Neural crest cell (in vitro differentiated cells): ENCODE measurements around the gene NBEAL2. TPM values are rescaled to one million over a fixed set of nuclear protein-coding genes. Genes with fewer than 3 reads are reported as not detected.
"Not testable (repeated sequence)": the region's sequence is repeated elsewhere in the genome, so short reads cannot be mapped to it uniquely, and the experiment has no call there.

ENCODE experiments used
- DNase-seq: peaks from one replicate; pipeline ENCODE4 v3.0.0; 2021; ENCODE audit warnings: low read depth, mixed read lengths, low spot score
- H3K27ac Mint-ChIP-seq: one replicate; pipeline ENCODE4 v1.8.0; 2021; ENCODE audit warnings: mild to moderate bottlenecking, mixed read lengths; ENCODE audit not compliant: unreplicated experiment
- H3K27me3 Mint-ChIP-seq: 2 replicates; pipeline ENCODE4 v1.8.0; 2021; ENCODE audit warnings: low read depth, mild to moderate bottlenecking, mixed read lengths
- H3K36me3 Mint-ChIP-seq: 2 replicates; pipeline ENCODE4 v1.8.0; 2021; ENCODE audit warnings: low read depth, mild to moderate bottlenecking, mixed read lengths
- H3K4me1 Mint-ChIP-seq: 2 replicates; pipeline ENCODE4 v1.8.0; 2021; ENCODE audit warnings: mixed read lengths
- H3K4me3 Mint-ChIP-seq: one replicate; pipeline ENCODE4 v1.8.0; 2021; ENCODE audit warnings: mild to moderate bottlenecking, mixed read lengths
- H3K9me3 Mint-ChIP-seq: 2 replicates; pipeline ENCODE4 v1.8.0; 2021; ENCODE audit warnings: mixed read lengths
- total RNA-seq: library from RNA; stranded (reverse); gene quantifications from 2 replicates; pipeline ENCODE4 v1.2.1, GENCODE V29; 2021
- TF ChIP-seq, protein P1 (sequence below): fragments of 200-600 bp; sonication (generic); conservative IDR thresholded peaks from 2 replicates; pipeline ENCODE4 v1.5.0; 2021; ENCODE audit warnings: antibody characterized with exemption, mild to moderate bottlenecking

Gene NBEAL2
- total RNA-seq, 1 donor from 2014 or later = 25.2 TPM

DNA sequence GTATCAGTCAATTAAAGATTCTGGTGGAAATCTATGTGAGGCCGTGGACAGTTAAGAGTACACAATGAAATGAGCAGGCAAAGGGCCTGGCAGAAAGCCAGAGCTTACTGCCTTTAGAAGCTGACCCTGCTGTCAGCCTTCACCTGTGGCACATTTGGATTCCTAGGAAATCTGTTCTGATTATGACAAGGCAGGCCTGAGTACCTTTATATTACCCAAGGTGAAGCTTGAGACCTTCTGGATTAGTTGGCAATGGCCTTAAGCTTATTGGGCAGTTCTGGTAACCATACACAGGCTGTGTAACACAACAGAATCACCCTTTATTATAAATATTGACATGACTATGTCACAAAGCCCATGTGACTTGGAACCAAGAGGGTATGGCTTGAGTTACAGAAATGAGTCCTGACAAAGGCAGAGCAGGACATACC, 43.2 kb downstream of the NBEAL2 start:
- H3K36me3 Mint-ChIP-seq = peaks cover 6% of the 10 kb centered on the region
- no peaks in the 10 kb centered on the region for H3K9me3 Mint-ChIP-seq
- H3K27ac Mint-ChIP-seq = no peak overlapping the region
- no peaks in the 10 kb centered on the region for H3K27me3 Mint-ChIP-seq
- TF ChIP-seq, protein P1, sequence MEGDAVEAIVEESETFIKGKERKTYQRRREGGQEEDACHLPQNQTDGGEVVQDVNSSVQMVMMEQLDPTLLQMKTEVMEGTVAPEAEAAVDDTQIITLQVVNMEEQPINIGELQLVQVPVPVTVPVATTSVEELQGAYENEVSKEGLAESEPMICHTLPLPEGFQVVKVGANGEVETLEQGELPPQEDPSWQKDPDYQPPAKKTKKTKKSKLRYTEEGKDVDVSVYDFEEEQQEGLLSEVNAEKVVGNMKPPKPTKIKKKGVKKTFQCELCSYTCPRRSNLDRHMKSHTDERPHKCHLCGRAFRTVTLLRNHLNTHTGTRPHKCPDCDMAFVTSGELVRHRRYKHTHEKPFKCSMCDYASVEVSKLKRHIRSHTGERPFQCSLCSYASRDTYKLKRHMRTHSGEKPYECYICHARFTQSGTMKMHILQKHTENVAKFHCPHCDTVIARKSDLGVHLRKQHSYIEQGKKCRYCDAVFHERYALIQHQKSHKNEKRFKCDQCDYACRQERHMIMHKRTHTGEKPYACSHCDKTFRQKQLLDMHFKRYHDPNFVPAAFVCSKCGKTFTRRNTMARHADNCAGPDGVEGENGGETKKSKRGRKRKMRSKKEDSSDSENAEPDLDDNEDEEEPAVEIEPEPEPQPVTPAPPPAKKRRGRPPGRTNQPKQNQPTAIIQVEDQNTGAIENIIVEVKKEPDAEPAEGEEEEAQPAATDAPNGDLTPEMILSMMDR = no peak
- no peak for DNase-seq
- H3K4me3 Mint-ChIP-seq = no peak overlapping the region
- H3K4me1 Mint-ChIP-seq = no peaks in the 10 kb centered on the region

DNA sequence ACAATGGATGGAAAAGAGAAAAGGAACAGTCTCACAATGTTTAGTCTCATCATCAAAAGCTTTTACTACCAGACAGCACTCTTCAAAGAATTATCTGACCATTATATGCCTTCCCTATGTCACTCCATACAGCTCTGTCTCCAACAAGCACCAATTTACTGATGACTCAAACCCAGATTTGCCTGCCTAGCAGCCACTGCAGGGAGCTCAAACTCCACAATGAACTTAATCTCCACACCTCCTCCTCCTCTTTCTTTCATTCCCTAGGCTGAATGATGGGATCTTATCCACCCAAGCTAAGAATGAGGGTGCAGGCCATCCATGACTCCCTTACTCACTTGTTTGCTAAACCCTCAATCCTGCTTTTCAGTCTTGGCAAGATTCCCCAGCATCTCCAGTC, 45.5 kb downstream of the NBEAL2 start:
- Mint-ChIP-seq H3K4me1 (no peaks in the 10 kb centered on the region), H3K27me3 (no peaks in the 10 kb centered on the region), H3K27ac (no peak overlapping the region), H3K4me3 (no peak overlapping the region), H3K9me3 (no peaks in the 10 kb centered on the region), H3K36me3 (peaks cover 6% of the 10 kb centered on the region)
- TF ChIP-seq, protein P1 = no peak
- no peak for DNase-seq

DNA sequence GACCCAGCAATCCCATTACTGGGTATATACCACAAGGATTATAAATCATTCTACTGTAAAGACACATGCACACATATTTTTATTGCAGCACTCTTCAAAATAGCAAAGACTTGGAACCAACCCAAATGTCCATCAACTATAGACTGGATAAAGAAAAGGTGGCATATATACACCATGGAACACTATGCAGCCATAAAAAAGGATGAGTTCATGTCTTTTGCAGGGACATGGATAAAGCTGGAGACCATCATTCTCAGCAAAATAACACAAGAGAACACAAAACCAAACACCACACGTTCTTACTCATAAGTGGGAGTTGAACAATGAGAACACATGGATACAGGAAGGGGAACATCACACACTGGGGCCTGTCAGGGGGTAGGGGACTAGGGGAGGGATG, 47.0 kb downstream of the NBEAL2 start:
- H3K4me1 Mint-ChIP-seq, DNase-seq, H3K27ac Mint-ChIP-seq, H3K27me3 Mint-ChIP-seq, H3K9me3 Mint-ChIP-seq, H3K36me3 Mint-ChIP-seq, H3K4me3 Mint-ChIP-seq: not testable (repeated sequence)

DNA sequence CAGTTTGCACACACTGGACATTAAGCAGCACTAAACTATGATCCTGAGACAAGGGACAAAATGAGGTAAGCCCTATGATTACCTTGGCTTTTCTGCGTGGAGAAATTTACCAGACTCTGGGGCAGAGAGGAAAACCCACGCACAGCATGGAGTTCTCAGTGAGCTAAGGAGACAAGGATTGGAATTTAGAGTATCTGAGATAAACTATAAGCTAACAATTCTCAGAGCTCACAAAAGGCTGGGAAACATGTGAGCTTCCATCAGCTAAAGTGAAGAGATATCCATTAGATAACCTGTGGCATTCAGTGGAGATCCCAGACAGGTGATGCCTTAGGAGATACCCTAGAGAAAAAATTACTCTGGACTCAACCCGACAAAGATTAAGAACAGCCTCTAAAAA, 48.7 kb downstream of the NBEAL2 start:
- Mint-ChIP-seq H3K27ac (no peak overlapping the region), H3K4me3 (no peak overlapping the region), H3K9me3 (no peaks in the 10 kb centered on the region), H3K27me3 (no peaks in the 10 kb centered on the region), H3K36me3 (peaks cover 6% of the 10 kb centered on the region), H3K4me1 (no peaks in the 10 kb centered on the region)
- TF ChIP-seq, protein P1 = no peak
- DNase-seq = no peak

GRCh38 chr3:47028667-47029066, 49.2 kb downstream of the NBEAL2 start:
- Mint-ChIP-seq H3K4me1 (no peaks in the 10 kb centered on the region), H3K4me3 (no peak overlapping the region), H3K36me3 (peaks cover 6% of the 10 kb centered on the region), H3K27me3 (no peaks in the 10 kb centered on the region), H3K9me3 (no peaks in the 10 kb centered on the region), H3K27ac (no peak overlapping the region)
- DNase-seq = no peak
- TF ChIP-seq, protein P1 = no peak

DNA sequence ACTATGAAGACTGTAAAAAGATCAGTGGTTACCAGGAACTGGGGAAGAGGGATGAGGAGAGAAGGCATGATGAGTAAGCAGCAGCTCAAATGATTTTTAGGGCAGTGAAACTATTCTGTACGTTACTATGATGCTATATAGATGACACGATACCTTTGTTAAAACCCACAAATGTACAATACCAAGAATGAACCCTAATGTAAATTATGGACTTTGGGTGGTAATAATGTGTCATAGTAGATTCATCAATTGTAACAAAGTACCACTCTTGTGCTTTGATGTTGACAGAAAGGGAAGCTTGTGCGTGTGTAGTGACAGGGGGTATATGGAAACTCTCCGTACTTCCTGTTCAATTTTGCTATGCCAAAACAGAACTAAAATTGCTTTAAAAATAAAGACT, 51.6 kb downstream of the NBEAL2 start:
- H3K36me3 Mint-ChIP-seq = peaks cover 11% of the 10 kb centered on the region
- DNase-seq, H3K27me3 Mint-ChIP-seq, H3K4me3 Mint-ChIP-seq, H3K4me1 Mint-ChIP-seq, H3K9me3 Mint-ChIP-seq, H3K27ac Mint-ChIP-seq: not testable (repeated sequence)

- Mint-ChIP-seq H3K36me3 (peaks cover 19% of the 10 kb centered on the region), H3K4me1 (peaks cover 4% of the 10 kb centered on the region), H3K4me3 (no peak overlapping the region), H3K9me3 (peaks cover 2% of the 10 kb centered on the region), H3K27ac (no peak overlapping the region), H3K27me3 (no peaks in the 10 kb centered on the region)
- no peak for DNase-seq
- TF ChIP-seq, protein P1 = no peak
Observed at GRCh38 chr3:47034868-47035489, 55.5 kb downstream of the NBEAL2 start.
